Activated CD4-positive, alpha-beta T cell treated with anti-CD3 and anti-CD28 coated beads, Interleukin-2, amount 10 ng/mL, durations not matched to agents 24 days and 14 days (primary cell): Measurements from ENCODE around the gene FAM171A1. TPM values are rescaled to one million over a fixed set of nuclear protein-coding genes. Genes with fewer than 3 reads are reported as not detected.

ENCODE experiments used
- DNase-seq: peaks from one replicate; pipeline ENCODE4 v3.0.0; 2022
- H3K27ac Mint-ChIP-seq: one replicate; pipeline ENCODE4 v1.8.0; 2022; ENCODE audit warnings: mild to moderate bottlenecking, mixed read lengths
- H3K27me3 Mint-ChIP-seq: one replicate; pipeline ENCODE4 v1.8.0; 2022; ENCODE audit warnings: mixed read lengths
- H3K36me3 Mint-ChIP-seq: one replicate; pipeline ENCODE4 v1.8.0; 2022; ENCODE audit warnings: low read depth, mild to moderate bottlenecking, mixed read lengths
- H3K4me1 Mint-ChIP-seq: one replicate; pipeline ENCODE4 v1.8.0; 2021; ENCODE audit warnings: mixed read lengths
- H3K4me3 Mint-ChIP-seq: one replicate; pipeline ENCODE4 v1.8.0; 2022; ENCODE audit warnings: mild to moderate bottlenecking, moderate library complexity, mixed read lengths
- H3K9me3 Mint-ChIP-seq: one replicate; pipeline ENCODE4 v1.8.0; 2021; ENCODE audit warnings: mixed read lengths
- intact Hi-C: fragments of 100-400 bp; cut with micrococcal nuclease; formaldehyde crosslinking; loops from one replicate; pipeline ENCODE4 v1.15.1; 2023
- total RNA-seq: library from RNA; stranded (reverse); gene quantifications from 2 replicates; pipeline ENCODE4 v1.2.3, GENCODE V29; 2022

The FAM171A1 gene
- total RNA-seq, 1 donor from 2014 or later: 1.7 TPM

DNA sequence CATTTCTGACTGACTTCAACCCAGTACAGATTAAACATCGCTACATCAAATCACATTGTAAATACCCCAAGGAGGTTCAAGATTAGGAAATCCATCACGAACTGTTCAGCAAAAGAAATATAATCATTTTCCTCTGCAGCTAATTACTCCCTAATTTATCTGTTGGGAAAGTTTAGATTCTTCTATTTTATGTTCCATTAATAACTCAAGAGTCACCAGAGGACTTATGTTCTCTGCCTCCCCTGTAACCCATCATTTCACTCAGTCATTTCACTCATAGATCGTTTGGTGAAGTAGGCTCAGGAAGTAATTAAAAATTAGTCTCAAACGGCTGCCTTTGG is 45.2 kb downstream of the FAM171A1 start:
- no peaks in the 10 kb centered on the region for H3K36me3 Mint-ChIP-seq
- peaks cover 4% of the 10 kb centered on the region for H3K4me1 Mint-ChIP-seq
- no peak overlapping the region for H3K27ac Mint-ChIP-seq
- H3K9me3 Mint-ChIP-seq: no peaks in the 10 kb centered on the region
- no peak overlapping the region for H3K4me3 Mint-ChIP-seq
- H3K27me3 Mint-ChIP-seq: no peaks in the 10 kb centered on the region
- DNase-seq: no peak
- intact Hi-C loops: no loop called here

DNA sequence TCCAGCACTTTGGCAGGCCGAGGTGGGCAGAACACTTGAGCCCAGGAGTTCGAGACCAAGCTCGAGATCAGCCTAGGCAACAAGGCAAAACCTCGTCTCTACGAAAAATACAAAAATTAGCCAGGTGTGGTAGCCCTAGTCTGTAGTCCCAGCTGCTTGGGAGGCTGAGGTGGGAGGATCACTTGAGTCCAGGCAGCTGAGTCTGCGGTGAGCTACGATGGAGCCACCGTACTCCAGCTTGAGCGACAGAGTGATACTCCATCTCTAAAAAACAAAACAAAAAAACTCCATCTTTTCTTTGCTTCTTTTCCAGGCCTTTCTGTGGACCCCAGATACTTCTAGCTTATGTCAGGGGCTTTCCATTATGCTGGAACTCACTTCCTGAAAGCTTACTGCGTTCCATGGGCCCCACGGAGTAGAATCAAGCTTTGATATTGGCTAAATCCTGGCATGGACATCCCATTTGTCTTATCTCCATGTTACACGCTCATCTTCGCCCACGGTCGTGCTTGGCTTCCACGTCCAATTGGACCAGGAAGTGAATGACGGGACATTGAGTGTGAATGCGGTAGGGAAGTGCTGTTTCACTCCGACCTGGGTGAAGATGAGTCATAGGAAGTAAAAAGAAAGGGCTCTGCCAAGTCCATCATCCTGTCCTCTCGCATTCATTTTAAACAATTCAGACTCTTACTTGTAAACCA is 45.7 kb downstream of the FAM171A1 start:
- no peak overlapping the region for H3K27ac Mint-ChIP-seq
- intact Hi-C loops: no loop called here

DNA sequence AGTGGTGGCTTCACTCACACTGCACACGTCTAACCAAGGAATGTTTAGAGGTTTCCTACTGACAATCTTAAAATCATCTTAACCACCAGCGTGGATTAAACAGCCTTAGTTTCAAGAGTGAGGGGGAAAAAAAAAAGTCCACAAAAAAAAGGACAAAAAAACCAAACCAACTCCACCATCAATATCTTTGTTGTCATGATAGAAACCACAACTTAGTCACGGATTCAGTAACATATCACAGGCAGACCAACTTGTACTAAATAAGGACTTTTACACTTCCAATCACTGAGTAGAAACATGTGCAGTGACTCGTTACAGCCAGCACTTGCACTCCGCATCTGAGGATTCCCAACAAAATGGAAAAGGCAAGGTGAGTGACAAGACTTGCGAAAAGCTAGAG is 46.5 kb downstream of the FAM171A1 start:
- no peaks in the 10 kb centered on the region for H3K27me3 Mint-ChIP-seq
- H3K4me3 Mint-ChIP-seq: no peak overlapping the region
- H3K9me3 Mint-ChIP-seq: no peaks in the 10 kb centered on the region
- DNase-seq: no peak
- H3K27ac Mint-ChIP-seq: no peak overlapping the region
- no peaks in the 10 kb centered on the region for H3K36me3 Mint-ChIP-seq
- intact Hi-C loops: no loop called here
- peaks cover 4% of the 10 kb centered on the region for H3K4me1 Mint-ChIP-seq

More for the DNA sequence above, 45.7 kb downstream of the FAM171A1 start:
- DNase-seq: no peak
- no peaks in the 10 kb centered on the region for H3K9me3 Mint-ChIP-seq
- no peaks in the 10 kb centered on the region for H3K36me3 Mint-ChIP-seq
- H3K27me3 Mint-ChIP-seq: no peaks in the 10 kb centered on the region
- no peak overlapping the region for H3K4me3 Mint-ChIP-seq
- peaks cover 4% of the 10 kb centered on the region for H3K4me1 Mint-ChIP-seq

DNA sequence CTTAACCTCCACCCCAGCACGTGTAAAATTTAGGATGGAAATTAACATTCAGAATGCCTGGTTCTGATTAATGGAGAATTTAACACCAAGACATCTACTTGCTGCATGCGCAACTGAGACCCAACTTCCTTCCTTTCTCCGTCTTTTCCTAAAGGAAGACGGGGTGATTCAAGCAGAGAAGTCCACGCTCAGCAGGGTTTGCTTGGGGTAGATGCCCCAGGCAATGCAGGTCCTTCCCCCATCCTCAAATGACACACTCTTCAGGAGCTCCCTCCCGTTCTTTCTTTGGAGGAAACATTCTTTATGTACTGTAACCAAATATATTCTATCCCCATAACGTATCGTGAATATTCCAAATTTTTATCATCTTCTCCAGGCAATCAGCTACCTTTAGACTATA is 47.0 kb downstream of the FAM171A1 start:
- peaks cover under 1% of the 10 kb centered on the region for H3K27me3 Mint-ChIP-seq
- H3K4me3 Mint-ChIP-seq: no peak overlapping the region
- DNase-seq: no peak
- H3K36me3 Mint-ChIP-seq: no peaks in the 10 kb centered on the region
- no peaks in the 10 kb centered on the region for H3K9me3 Mint-ChIP-seq
- intact Hi-C loops: no loop called here
- H3K4me1 Mint-ChIP-seq: peaks cover 4% of the 10 kb centered on the region
- H3K27ac Mint-ChIP-seq: no peak overlapping the region

DNA sequence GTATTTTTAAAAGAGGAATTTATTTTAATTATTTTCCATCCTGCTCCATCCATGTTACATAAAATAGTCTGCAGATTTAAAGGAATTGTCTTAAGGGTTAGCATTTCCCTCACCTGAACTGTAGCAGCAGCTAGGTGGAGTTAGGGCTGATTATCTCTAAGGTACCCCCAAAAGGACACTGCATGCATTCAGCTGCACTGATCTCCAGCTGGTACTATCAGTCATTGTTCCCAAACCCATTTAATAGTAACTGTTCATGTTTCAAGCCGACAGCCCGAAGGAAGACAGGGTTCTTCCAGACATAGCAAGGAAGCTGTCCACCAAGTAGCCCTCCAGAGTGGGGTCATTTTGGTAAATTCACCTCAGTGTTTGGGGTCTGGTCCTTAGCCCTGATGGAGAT is 48.7 kb downstream of the FAM171A1 start:
- intact Hi-C loops: no loop called here
- H3K27ac Mint-ChIP-seq: no peak overlapping the region
- no peaks in the 10 kb centered on the region for H3K9me3 Mint-ChIP-seq
- H3K4me1 Mint-ChIP-seq: peaks cover 4% of the 10 kb centered on the region
- no peak overlapping the region for H3K4me3 Mint-ChIP-seq
- peaks cover 3% of the 10 kb centered on the region for H3K27me3 Mint-ChIP-seq
- H3K36me3 Mint-ChIP-seq: no peaks in the 10 kb centered on the region
- no peak for DNase-seq

DNA sequence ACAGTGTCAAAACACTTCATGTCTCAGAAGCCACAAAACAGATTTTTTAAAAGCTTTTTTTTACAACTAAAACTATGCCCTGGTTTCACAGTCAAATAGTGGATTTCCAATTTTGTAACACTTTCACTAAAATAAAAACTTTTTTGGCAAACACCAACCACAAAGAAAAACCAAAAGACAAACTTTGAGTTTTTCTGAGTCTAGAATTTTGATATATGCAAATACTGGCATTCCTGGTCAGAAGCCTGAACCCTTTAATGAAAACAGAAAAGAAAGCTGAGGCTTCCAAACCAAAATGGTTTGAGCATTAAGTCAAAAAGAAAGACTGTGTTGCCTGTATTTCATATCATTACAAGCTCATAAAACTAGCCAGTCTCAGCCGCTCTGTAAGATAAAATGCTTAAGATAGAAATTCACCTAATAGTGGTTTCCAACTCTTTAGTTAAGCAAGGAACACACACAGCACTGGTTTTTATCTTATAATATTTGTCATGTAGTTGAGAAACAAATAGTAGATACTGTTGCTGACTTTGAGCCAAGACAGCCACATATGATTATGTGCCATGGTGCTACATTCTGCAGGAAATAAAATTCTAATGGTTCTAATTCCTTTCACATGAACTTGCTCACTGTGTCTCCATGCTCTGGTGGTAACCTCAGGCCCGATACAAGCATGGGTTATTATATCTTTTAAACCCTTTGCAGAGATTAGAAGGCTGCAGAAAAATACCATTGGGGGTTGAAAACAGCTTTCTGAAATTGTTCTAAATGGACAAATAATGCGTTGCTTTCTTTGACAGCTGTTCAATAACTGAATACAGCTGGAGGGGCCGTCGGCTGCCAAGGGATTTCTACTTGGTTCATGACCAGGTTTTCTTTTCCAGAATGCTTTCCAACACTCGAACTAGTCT is 49.4 kb downstream of the FAM171A1 start:
- intact Hi-C loops: no loop called here
- Mint-ChIP-seq H3K4me1 (peaks cover 4% of the 10 kb centered on the region), H3K27ac (no peak overlapping the region), H3K4me3 (no peak overlapping the region), H3K36me3 (no peaks in the 10 kb centered on the region), H3K27me3 (peaks cover 3% of the 10 kb centered on the region), H3K9me3 (no peaks in the 10 kb centered on the region)
- DNase-seq: no peak

DNA sequence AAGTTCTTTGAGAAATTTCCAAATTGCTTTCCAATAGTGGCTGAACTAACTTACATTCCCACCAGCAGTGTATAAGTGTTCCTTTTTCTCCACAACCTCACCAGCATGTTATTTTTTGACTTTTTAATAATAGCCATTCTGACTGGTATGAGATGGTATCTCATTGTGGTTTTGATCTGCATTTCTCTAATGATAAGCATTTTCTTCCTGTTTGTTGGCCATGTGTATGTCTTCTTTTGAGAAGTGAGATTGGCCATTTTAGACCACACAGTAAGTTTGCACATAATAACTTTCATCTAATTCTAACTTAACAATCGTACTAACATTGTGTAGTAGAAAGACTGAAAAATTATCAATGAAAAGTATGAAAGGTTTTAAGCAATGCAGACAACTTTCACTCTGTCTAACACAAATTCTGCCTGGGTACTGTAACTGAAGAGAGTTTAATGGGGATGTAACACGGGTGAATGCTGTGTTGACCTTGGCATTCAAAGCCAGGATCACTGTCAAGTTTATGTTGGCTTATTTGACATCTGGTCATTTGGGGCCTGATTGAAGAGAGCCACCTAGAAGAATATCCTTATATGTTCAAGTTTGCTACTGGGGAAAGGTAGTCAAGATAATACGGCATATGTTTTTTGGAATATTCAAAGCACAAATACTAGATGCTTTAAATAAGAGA is 50.4 kb downstream of the FAM171A1 start:
- Mint-ChIP-seq H3K27me3 (peaks cover 3% of the 10 kb centered on the region), H3K4me1 (peaks cover 2% of the 10 kb centered on the region), H3K9me3 (no peaks in the 10 kb centered on the region), H3K27ac (no peak overlapping the region), H3K4me3 (no peak overlapping the region), H3K36me3 (no peaks in the 10 kb centered on the region)
- intact Hi-C loops: no loop called here
- DNase-seq: no peak

DNA sequence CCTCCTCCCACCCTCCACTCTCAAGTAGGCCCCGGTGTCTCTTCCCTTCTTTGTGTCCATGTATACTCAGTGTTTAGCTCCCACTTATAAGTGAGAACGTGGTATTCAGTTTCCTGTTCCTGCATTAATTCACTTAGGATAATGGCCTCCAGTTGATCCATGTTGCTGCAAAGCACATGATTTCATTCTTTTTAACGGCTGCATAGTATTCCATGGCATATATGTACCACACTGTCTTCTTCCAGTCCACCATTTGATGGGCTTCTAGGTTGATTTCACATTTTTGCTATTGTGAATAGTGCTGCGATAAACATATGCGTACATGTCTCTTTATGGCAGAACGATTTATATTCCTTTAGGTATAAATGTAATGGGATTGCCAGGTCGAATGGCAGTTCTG is 51.0 kb downstream of the FAM171A1 start:
- DNase-seq: no peak
- no peaks in the 10 kb centered on the region for H3K9me3 Mint-ChIP-seq
- intact Hi-C loops: no loop called here
- H3K36me3 Mint-ChIP-seq: no peaks in the 10 kb centered on the region
- no peaks in the 10 kb centered on the region for H3K4me1 Mint-ChIP-seq
- H3K27ac Mint-ChIP-seq: no peak overlapping the region
- peaks cover 3% of the 10 kb centered on the region for H3K27me3 Mint-ChIP-seq
- no peak overlapping the region for H3K4me3 Mint-ChIP-seq

DNA sequence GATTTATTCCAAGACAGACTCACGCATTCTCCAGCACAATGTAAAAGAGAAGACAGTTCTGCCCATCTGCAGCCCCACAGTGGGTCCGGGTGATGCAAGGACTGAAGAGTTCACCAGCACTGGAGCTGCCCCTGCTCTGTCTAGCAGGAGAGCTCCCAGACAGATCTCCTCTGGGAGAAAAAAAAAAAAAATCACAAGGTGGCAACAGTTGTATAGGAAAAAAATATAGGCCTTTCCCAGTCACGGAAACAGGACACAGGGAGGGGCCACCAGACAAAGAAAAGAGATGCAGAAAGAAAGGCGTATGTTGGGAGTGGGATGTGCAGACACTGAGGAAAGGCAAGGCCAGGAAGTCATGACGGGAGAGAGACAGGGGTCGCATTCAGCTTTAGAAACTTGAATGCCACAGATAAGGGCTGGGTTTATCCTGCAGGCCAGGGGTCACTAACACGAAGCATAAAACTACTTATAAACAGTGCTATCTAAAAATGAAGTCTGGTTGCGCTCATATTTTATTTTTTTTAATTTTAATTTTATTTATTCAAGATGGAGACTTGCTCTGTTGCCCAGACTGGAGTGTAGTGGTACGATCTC is 54.1 kb downstream of the FAM171A1 start:
- DNase-seq: no peak
- no peak overlapping the region for H3K27ac Mint-ChIP-seq
- peaks cover 2% of the 10 kb centered on the region for H3K4me1 Mint-ChIP-seq
- intact Hi-C loops: no loop called here
- no peaks in the 10 kb centered on the region for H3K36me3 Mint-ChIP-seq
- H3K4me3 Mint-ChIP-seq: no peak overlapping the region
- no peaks in the 10 kb centered on the region for H3K9me3 Mint-ChIP-seq
- peaks cover 3% of the 10 kb centered on the region for H3K27me3 Mint-ChIP-seq

DNA sequence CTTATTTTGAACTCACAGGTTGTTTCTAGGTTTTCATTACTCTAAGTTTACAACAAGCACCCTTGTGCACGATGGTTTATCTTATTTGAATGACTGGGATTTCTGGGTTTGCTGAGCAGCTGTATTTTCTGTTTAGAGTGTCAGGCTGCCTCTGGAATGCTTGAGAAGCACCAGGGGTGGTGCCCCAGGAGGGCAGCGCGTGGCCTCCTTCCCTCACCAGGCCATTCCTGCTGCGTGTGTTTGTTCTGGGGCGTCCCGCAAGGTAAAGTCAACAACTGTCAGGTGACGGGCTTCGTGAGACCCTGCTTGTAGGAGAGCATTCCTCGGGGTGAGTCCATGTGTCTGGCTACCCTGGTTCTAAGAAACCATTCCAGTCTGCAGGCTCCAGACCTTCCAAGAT is 54.9 kb downstream of the FAM171A1 start:
- Mint-ChIP-seq H3K9me3 (no peaks in the 10 kb centered on the region), H3K4me1 (peaks cover 2% of the 10 kb centered on the region), H3K36me3 (no peaks in the 10 kb centered on the region), H3K27me3 (peaks cover 3% of the 10 kb centered on the region), H3K27ac (no peak overlapping the region), H3K4me3 (no peak overlapping the region)
- intact Hi-C loops: no loop called here
- DNase-seq: no peak

DNA sequence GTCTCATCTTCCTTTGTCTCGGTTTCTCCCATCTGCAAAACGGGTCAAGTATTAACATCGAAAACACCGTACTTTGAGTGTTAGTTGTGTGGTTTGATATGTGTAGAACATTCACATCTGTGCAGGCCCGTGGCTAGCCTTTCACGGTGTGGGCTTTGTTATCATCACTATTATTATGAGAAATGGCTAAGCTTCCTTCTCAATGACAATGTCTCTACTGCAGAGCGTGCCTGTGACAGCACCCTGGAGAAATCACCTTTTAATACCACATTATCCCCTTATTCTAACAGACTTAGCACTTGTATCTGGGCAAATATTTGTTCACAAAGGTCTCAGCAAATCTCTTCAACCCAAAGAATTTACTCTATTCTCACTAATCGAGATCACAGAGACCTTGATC is 55.8 kb downstream of the FAM171A1 start:
- DNase-seq: no peak
- H3K4me1 Mint-ChIP-seq: peaks cover 2% of the 10 kb centered on the region
- no peaks in the 10 kb centered on the region for H3K9me3 Mint-ChIP-seq
- no peak overlapping the region for H3K27ac Mint-ChIP-seq
- peaks cover 3% of the 10 kb centered on the region for H3K27me3 Mint-ChIP-seq
- no peak overlapping the region for H3K4me3 Mint-ChIP-seq
- no peaks in the 10 kb centered on the region for H3K36me3 Mint-ChIP-seq
- intact Hi-C loops: no loop called here

DNA sequence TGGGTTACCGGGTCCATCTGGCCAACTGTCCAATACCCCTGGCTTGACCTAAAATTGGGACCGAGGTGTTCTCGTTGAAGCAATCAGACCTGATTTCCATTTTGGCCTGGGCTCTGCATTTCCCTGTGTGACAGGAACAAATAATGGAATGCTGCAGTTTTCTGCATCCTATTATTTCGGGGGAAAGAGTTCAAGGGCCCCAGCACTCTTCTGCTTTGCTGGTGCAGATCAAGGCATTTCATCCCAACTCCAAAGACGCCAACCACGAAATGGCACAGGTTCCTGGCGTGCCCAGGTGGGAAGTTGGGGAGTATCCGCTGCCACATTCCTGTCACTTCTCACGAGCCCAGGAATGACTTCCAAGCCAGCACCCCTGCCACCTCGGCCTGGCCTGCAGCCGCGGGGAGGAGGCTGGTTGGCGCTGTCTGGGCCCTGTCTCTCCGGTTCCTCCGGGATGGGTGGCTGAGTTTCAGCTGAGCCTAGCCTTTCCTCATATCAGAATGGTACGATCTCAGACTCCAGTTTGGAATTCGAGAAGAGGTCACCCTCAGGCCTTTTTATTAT is 56.5 kb downstream of the FAM171A1 start:
- Mint-ChIP-seq H3K4me3 (no peak overlapping the region), H3K36me3 (no peaks in the 10 kb centered on the region), H3K4me1 (peaks cover 2% of the 10 kb centered on the region), H3K27ac (no peak overlapping the region), H3K27me3 (peaks cover 3% of the 10 kb centered on the region), H3K9me3 (no peaks in the 10 kb centered on the region)
- intact Hi-C loops: no loop called here
- DNase-seq: no peak

DNA sequence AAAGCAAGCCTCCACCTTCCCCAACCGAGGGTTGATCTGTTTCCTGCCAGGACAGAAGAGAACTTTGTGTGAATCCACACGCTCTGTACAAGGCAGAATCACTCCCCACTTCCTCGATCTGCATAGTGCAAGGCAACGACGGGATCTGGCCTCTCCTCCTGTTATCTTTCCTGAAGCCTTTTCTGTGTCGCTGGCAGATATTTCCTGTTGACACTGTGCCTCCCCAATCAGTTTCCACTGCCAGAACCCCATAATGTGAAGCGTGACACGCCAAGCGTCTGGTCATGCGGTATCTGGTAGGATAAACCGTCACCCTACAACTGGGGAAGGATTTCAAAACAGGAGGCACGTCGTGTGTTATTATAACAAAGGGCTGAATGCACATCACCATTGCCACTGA is 57.2 kb downstream of the FAM171A1 start:
- no peak overlapping the region for H3K4me3 Mint-ChIP-seq
- intact Hi-C loops: no loop called here
- H3K9me3 Mint-ChIP-seq: no peaks in the 10 kb centered on the region
- no peak overlapping the region for H3K27ac Mint-ChIP-seq
- no peak for DNase-seq
- H3K27me3 Mint-ChIP-seq: no peaks in the 10 kb centered on the region
- no peaks in the 10 kb centered on the region for H3K36me3 Mint-ChIP-seq
- peaks cover 2% of the 10 kb centered on the region for H3K4me1 Mint-ChIP-seq
